Measurements from ENCODE around the gene SLC35A3. TPM values are rescaled to one million over a fixed set of nuclear protein-coding genes. Genes with fewer than 3 reads are reported as not detected.
A peak's percentile ranks its signal among the peaks of the same experiment; 100 is the strongest.

SLC35A3 gene
- total RNA-seq, 1 donor from 2014 or later, result 38.9 TPM

GRCh38 chr1:99944192-99944591 is 25.6 kb upstream of the SLC35A3 start:
- Histone ChIP-seq H3K36me3 (no peaks in the 10 kb centered on the region), H4K20me1 (ENCODE audit: low read depth) (no peaks in the 10 kb centered on the region), H3K27ac (no peak overlapping the region), H3K9ac (no peak overlapping the region), H3F3A (ENCODE audit: low read depth) (no peaks in the 10 kb centered on the region), H3K9me3 (ENCODE audit: low read depth) (no peaks in the 10 kb centered on the region), H2AFZ (replicated peaks) (peak overlapping the region; percentile 92), H3K4me1 (no peaks in the 10 kb centered on the region), H3K79me2 (ENCODE audit: low read depth) (no peaks in the 10 kb centered on the region), H3K4me2 (no peak overlapping the region), H3K4me3 (no peak overlapping the region), H3K27me3 (no peaks in the 10 kb centered on the region)
- Mint-ChIP-seq H3K36me3 (no peaks in the 10 kb centered on the region), H3K9me3 (no peaks in the 10 kb centered on the region), H3K4me1 (no peaks in the 10 kb centered on the region), H3K27me3 (ENCODE audit: insufficient read depth, low read depth) (peaks cover 2% of the 10 kb centered on the region), H3K4me3 (no peak overlapping the region), H3K27ac (no peak overlapping the region)
- DNase-seq (ENCODE audit: low spot score), result no peak
- TF ChIP-seq EZH2 (IDR thresholded peaks at IDR 0.05) (no peak), EZH2phosphoT487 (IDR thresholded peaks at IDR 0.05) (no peak)
- TF ChIP-seq, protein P1, sequence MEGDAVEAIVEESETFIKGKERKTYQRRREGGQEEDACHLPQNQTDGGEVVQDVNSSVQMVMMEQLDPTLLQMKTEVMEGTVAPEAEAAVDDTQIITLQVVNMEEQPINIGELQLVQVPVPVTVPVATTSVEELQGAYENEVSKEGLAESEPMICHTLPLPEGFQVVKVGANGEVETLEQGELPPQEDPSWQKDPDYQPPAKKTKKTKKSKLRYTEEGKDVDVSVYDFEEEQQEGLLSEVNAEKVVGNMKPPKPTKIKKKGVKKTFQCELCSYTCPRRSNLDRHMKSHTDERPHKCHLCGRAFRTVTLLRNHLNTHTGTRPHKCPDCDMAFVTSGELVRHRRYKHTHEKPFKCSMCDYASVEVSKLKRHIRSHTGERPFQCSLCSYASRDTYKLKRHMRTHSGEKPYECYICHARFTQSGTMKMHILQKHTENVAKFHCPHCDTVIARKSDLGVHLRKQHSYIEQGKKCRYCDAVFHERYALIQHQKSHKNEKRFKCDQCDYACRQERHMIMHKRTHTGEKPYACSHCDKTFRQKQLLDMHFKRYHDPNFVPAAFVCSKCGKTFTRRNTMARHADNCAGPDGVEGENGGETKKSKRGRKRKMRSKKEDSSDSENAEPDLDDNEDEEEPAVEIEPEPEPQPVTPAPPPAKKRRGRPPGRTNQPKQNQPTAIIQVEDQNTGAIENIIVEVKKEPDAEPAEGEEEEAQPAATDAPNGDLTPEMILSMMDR (IDR thresholded peaks at IDR 0.05), result no peak

DNA sequence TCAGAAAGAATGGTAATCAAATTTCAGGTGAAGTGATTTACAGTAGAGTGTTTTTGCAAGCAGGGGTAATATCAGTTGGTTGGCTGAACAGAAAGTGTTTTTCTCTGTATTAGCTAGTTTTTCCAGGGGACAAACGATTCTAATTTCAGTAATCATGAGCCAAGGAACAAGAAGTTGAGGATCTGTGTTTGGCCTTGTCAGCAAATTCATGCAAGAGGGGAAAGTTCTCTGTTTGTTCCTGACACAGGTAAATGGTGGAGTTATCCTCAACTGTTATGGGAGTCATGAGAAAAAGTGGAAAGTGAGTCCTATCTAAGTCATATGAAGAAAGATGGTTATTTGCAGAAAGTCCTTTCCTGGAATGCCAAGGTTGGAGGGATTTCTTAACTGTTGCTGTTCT is 24.6 kb upstream of the SLC35A3 start:
- Mint-ChIP-seq H3K4me3 (no peak overlapping the region), H3K36me3 (no peaks in the 10 kb centered on the region), H3K9me3 (no peaks in the 10 kb centered on the region), H3K4me1 (no peaks in the 10 kb centered on the region), H3K27ac (no peak overlapping the region), H3K27me3 (ENCODE audit: insufficient read depth, low read depth) (peaks cover 2% of the 10 kb centered on the region)
- Histone ChIP-seq H3K4me3 (no peak overlapping the region), H3K36me3 (no peaks in the 10 kb centered on the region), H3K9ac (no peak overlapping the region), H3K79me2 (ENCODE audit: low read depth) (no peaks in the 10 kb centered on the region), H4K20me1 (ENCODE audit: low read depth) (no peaks in the 10 kb centered on the region), H3K27ac (no peak overlapping the region), H3K9me3 (ENCODE audit: low read depth) (no peaks in the 10 kb centered on the region), H3K4me1 (no peaks in the 10 kb centered on the region), H3K4me2 (no peak overlapping the region), H3F3A (ENCODE audit: low read depth) (no peaks in the 10 kb centered on the region), H2AFZ (replicated peaks) (no peak overlapping the region), H3K27me3 (no peaks in the 10 kb centered on the region)
- TF ChIP-seq EZH2phosphoT487 (IDR thresholded peaks at IDR 0.05) (no peak), EZH2 (IDR thresholded peaks at IDR 0.05) (no peak)
- TF ChIP-seq, protein P1 (IDR thresholded peaks at IDR 0.05), result no peak
- no peak for DNase-seq (ENCODE audit: low spot score)

DNA sequence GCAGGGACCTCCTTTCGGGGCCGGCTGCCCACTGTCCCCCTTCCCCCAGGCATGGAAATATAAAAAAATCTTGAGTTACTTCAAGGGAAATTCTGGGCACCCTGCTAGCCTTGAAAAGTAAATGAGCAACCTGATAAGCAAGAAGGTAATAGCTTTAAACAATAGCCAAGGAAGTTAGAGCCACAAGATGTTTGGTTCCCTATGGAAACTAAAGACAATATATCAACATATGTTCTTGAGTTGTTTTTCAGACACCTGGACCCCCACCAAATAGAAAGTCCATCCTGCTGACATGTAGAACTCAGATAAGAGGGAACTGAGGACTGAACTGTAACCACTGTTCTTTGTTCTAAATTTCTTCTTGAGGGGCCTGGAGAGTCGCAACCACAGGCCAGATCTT is 19.3 kb upstream of the SLC35A3 start:
- no peak overlapping the region for H3K4me3 Mint-ChIP-seq
- Histone ChIP-seq H3K9ac (no peak overlapping the region), H3K4me2 (no peak overlapping the region), H3K27ac (no peak overlapping the region), H3K9me3 (ENCODE audit: low read depth) (no peaks in the 10 kb centered on the region), H4K20me1 (ENCODE audit: low read depth) (no peaks in the 10 kb centered on the region), H2AFZ (replicated peaks) (peak overlapping the region; percentile 82), H3K4me3 (no peak overlapping the region), H3K27me3 (no peaks in the 10 kb centered on the region), H3F3A (ENCODE audit: low read depth) (no peaks in the 10 kb centered on the region), H3K4me1 (no peaks in the 10 kb centered on the region), H3K79me2 (ENCODE audit: low read depth) (no peaks in the 10 kb centered on the region), H3K36me3 (no peaks in the 10 kb centered on the region)
- H3K27ac Mint-ChIP-seq, result no peak overlapping the region
- no peaks in the 10 kb centered on the region for H3K9me3 Mint-ChIP-seq
- H3K36me3 Mint-ChIP-seq, result no peaks in the 10 kb centered on the region
- TF ChIP-seq, protein P1 (IDR thresholded peaks at IDR 0.05), result no peak
- no peak for TF ChIP-seq EZH2phosphoT487 (IDR thresholded peaks at IDR 0.05)
- no peak for TF ChIP-seq EZH2 (IDR thresholded peaks at IDR 0.05)
- peaks cover 2% of the 10 kb centered on the region for H3K27me3 Mint-ChIP-seq (ENCODE audit: insufficient read depth, low read depth)
- no peaks in the 10 kb centered on the region for H3K4me1 Mint-ChIP-seq
- no peak for DNase-seq (ENCODE audit: low spot score)

All from neural progenitor cell (in vitro differentiated cells).